Uterus (tissue), 2 donors: ENCODE results near the gene LMTK2.

Experiments used
- POLR2A ChIP-seq, 2 donors: fragments of 450-650 bp; IDR thresholded peaks; one replicate each; pipeline ENCODE4 v1.6.1; 2016; ENCODE audit warnings: antibody characterized with exemption in 2 of 2, mild to moderate bottlenecking in 1 of 2, moderate library complexity in 1 of 2
- TF ChIP-seq, protein P1 (sequence below), 4 experiments: fragments of 200-600 bp in 2 of 4; fragments of 450-650 bp in 2 of 4; sonication (generic) in 2 of 4; IDR thresholded peaks; one replicate each; pipeline ENCODE4 v1.5.1; 2016 to 2019; ENCODE audit warnings: antibody characterized with exemption in 4 of 4, mild to moderate bottlenecking in 2 of 4, moderate library complexity in 1 of 4

DNA sequence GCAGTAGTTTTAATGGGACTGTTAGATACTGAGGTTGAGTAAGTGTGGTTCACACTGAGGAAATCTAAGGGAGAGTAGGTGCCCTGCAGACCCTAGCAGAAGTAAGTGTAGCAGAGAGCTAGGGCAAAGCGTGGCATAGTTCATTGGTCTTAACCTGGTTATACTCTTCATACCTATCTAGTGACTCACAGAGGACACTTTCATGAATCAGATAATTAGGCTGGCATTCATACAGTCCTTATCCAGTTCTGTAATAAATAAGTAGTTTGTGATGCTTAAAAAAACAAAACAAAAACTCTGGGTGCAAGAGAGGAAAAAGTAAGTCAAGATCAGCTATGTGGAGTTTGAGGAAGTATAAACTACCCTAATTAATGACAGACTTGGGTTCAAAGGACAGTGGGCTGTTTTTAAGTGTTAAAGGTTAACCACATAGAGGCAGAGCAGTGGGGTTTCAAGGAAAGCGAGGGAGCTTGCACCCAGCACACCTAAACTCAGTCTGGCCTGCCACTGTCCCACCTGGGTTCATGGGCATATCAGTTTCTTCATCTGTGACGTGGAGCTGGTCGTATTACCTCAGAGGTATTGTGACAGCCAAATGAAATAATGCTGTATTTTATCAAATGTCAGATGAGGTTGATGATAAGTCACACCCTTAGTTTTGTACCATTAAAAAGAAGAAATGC, 27.1 kb downstream of the LMTK2 start:
- TF ChIP-seq, protein P1, sequence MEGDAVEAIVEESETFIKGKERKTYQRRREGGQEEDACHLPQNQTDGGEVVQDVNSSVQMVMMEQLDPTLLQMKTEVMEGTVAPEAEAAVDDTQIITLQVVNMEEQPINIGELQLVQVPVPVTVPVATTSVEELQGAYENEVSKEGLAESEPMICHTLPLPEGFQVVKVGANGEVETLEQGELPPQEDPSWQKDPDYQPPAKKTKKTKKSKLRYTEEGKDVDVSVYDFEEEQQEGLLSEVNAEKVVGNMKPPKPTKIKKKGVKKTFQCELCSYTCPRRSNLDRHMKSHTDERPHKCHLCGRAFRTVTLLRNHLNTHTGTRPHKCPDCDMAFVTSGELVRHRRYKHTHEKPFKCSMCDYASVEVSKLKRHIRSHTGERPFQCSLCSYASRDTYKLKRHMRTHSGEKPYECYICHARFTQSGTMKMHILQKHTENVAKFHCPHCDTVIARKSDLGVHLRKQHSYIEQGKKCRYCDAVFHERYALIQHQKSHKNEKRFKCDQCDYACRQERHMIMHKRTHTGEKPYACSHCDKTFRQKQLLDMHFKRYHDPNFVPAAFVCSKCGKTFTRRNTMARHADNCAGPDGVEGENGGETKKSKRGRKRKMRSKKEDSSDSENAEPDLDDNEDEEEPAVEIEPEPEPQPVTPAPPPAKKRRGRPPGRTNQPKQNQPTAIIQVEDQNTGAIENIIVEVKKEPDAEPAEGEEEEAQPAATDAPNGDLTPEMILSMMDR (IDR thresholded peaks at IDR 0.05): no peak
- no peak for TF ChIP-seq POLR2A (IDR thresholded peaks at IDR 0.05)
